Vagina (tissue), 2 donors: Measurements from ENCODE around the gene C6orf15. TPM values are rescaled to one million over a fixed set of nuclear protein-coding genes. Genes with fewer than 3 reads are reported as not detected.

Source experiments
- DNase-seq, 2 donors: peaks; one replicate each; pipeline ENCODE4 v3.0.0-alpha.2; 2017; ENCODE audit errors: extremely low spot score in 2 of 2
- H3K27ac ChIP-seq: fragments of 200-600 bp; sonication (generic); one replicate; pipeline ENCODE4 v1.5.1; 2019
- H3K27me3 ChIP-seq: fragments of 200-600 bp; sonication (generic); one replicate; pipeline ENCODE4 v1.5.1; 2019
- H3K36me3 ChIP-seq, 2 donors: fragments of 200-600 bp; sonication (generic); one replicate each; pipeline ENCODE4 v1.5.1; 2017 to 2019
- H3K4me1 ChIP-seq: fragments of 200-600 bp; sonication (generic); one replicate; pipeline ENCODE4 v1.5.1; 2019
- H3K4me3 ChIP-seq, 2 donors: fragments of 200-600 bp; sonication (generic); 1 replicate in 1 of 2; 2 replicates in 1 of 2; pipeline ENCODE4 v1.5.1; 2016 to 2019
- H3K9me3 ChIP-seq: fragments of 200-600 bp; sonication (generic); one replicate; pipeline ENCODE4 v1.5.1; 2019
- POLR2A ChIP-seq, 2 donors: fragments of 450-650 bp; IDR thresholded peaks; one replicate each; pipeline ENCODE4 v1.6.1; 2017; ENCODE audit warnings: antibody characterized with exemption in 2 of 2, mild to moderate bottlenecking in 2 of 2, moderate library complexity in 2 of 2
- POLR2AphosphoS5 ChIP-seq, 2 donors: sonication (generic); formaldehyde crosslinking; IDR thresholded peaks; one replicate each; pipeline ENCODE4 v1.9.0; 2017; ENCODE audit warnings: antibody characterized with exemption in 2 of 2, mild to moderate bottlenecking in 2 of 2, low read depth in 1 of 2; ENCODE audit not compliant: insufficient read depth in 1 of 2
- intact Hi-C: fragments of 100-400 bp; cut with DNase I; formaldehyde crosslinking; loops from one replicate; pipeline ENCODE4 v1.15.1; 2023
- total RNA-seq: library from RNA; depleted of rRNA; stranded (reverse); fragments of >200 nt; gene quantifications from one replicate; pipeline ENCODE4 v1.2.3, GENCODE V29; 2016
- TF ChIP-seq, protein P1 (sequence below), 3 experiments: fragments of 450-650 bp in 2 of 3; fragments of 200-600 bp in 1 of 3; sonication (generic) in 1 of 3; IDR thresholded peaks; one replicate each; pipeline ENCODE4 v1.5.1; 2017 to 2019; ENCODE audit warnings: antibody characterized with exemption in 3 of 3, mild to moderate bottlenecking in 2 of 3, moderate library complexity in 2 of 3

The C6orf15 gene
- total RNA-seq, 1 donor from 2014 or later: not detected

DNA sequence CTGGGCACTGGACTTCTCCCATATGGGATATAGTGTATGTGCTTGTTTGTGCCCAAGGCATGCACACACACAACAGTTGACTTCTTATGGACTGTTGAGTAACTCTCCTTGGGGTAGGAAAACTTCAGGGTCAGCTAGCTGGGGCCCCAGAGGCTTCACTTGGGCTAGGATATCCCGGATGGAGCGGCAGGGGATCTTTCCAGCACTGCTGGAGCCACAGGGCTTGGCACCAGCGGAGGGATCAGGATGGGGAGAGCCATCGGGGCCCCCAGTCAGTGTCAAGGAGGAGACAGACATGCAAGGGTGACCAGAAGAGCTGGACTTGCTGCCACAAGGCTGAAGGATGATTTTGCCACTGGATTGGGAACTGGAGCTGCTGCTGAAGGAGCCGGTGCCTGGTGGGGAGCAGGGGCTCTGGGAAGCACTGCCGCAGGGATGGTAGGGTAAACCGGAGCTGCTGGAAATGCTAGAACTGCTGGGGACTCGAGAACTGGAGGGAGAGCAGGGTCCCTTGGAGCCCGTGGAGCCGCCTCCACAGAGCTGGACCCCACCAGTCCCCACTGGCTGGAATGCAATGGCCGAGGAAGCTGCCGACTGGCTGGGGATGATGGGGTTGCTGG is 3.7 kb upstream of the C6orf15 start:
- no peaks in the 10 kb centered on the region for H3K36me3 ChIP-seq
- no peaks in the 10 kb centered on the region for H3K27me3 ChIP-seq
- H3K4me1 ChIP-seq: peaks cover 48% of the 10 kb centered on the region
- DNase-seq: no peak
- H3K9me3 ChIP-seq: no peaks in the 10 kb centered on the region
- H3K27ac ChIP-seq: peak overlapping the region; percentile 81
- TF ChIP-seq POLR2A (IDR thresholded peaks at IDR 0.05): no peak
- no peak for TF ChIP-seq POLR2AphosphoS5 (IDR thresholded peaks at IDR 0.05; ENCODE audit: insufficient read depth in 1 of 2, low read depth in 1 of 2)
- TF ChIP-seq, protein P1, sequence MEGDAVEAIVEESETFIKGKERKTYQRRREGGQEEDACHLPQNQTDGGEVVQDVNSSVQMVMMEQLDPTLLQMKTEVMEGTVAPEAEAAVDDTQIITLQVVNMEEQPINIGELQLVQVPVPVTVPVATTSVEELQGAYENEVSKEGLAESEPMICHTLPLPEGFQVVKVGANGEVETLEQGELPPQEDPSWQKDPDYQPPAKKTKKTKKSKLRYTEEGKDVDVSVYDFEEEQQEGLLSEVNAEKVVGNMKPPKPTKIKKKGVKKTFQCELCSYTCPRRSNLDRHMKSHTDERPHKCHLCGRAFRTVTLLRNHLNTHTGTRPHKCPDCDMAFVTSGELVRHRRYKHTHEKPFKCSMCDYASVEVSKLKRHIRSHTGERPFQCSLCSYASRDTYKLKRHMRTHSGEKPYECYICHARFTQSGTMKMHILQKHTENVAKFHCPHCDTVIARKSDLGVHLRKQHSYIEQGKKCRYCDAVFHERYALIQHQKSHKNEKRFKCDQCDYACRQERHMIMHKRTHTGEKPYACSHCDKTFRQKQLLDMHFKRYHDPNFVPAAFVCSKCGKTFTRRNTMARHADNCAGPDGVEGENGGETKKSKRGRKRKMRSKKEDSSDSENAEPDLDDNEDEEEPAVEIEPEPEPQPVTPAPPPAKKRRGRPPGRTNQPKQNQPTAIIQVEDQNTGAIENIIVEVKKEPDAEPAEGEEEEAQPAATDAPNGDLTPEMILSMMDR (IDR thresholded peaks at IDR 0.05): no peak
- no peak overlapping the region for H3K4me3 ChIP-seq
- intact Hi-C loops: no loop called here

- H3K27me3 ChIP-seq: no peaks in the 10 kb centered on the region
- H3K4me1 ChIP-seq: peaks cover 48% of the 10 kb centered on the region
- TF ChIP-seq POLR2AphosphoS5 (IDR thresholded peaks at IDR 0.05; ENCODE audit: insufficient read depth in 1 of 2, low read depth in 1 of 2): peak in 1 of 2 donors; percentile 1
- TF ChIP-seq, protein P1 (IDR thresholded peaks at IDR 0.05): no peak
- TF ChIP-seq POLR2A (IDR thresholded peaks at IDR 0.05): no peak
- H3K9me3 ChIP-seq: no peaks in the 10 kb centered on the region
- no peaks in the 10 kb centered on the region for H3K36me3 ChIP-seq
- peak overlapping the region; percentile 29 to 35 for H3K4me3 ChIP-seq
- DNase-seq: no peak
- intact Hi-C loops: no loop called here
- H3K27ac ChIP-seq: peak overlapping the region; percentile 81
Observed at GRCh38 chr6:31114970-31115849, 2.8 kb upstream of the C6orf15 start.

GRCh38 chr6:31114541-31114878 is 2.1 kb upstream of the C6orf15 start, which contains the start of gene PSORS1C1:
Gene PSORS1C1, plus strand, starts transcription at chr6:31114800. Its CDS starts 14,833 bp downstream, at chr6:31129633.
- Histone ChIP-seq H3K4me1 (peaks cover 48% of the 10 kb centered on the region), H3K4me3 (peak within 1 kb of the TSS; percentile 29 to 35)

GRCh38 chr6:31113861-31114540 is 1.6 kb upstream of the C6orf15 start:
- Histone ChIP-seq H3K9me3 (no peaks in the 10 kb centered on the region), H3K36me3 (no peaks in the 10 kb centered on the region), H3K4me1 (peaks cover 48% of the 10 kb centered on the region), H3K27me3 (no peaks in the 10 kb centered on the region), H3K4me3 (no peak overlapping the region), H3K27ac (peak overlapping the region; percentile 81)
- intact Hi-C loops: no loop called here
- TF ChIP-seq, protein P1 (IDR thresholded peaks at IDR 0.05): no peak
- TF ChIP-seq POLR2AphosphoS5 (IDR thresholded peaks at IDR 0.05; ENCODE audit: insufficient read depth in 1 of 2, low read depth in 1 of 2) (no peak), POLR2A (IDR thresholded peaks at IDR 0.05) (no peak)
- DNase-seq: no peak

More at GRCh38 chr6:31114541-31114878, 2.1 kb upstream of the C6orf15 start, which contains the start of gene PSORS1C1:
- Histone ChIP-seq H3K27ac (peak within 1 kb of the TSS; percentile 81), H3K27me3 (no peaks in the 10 kb centered on the region), H3K36me3 (no peaks in the 10 kb centered on the region), H3K9me3 (no peaks in the 10 kb centered on the region)
- TF ChIP-seq POLR2AphosphoS5 (IDR thresholded peaks at IDR 0.05; ENCODE audit: insufficient read depth in 1 of 2, low read depth in 1 of 2): peak; percentile 73 to 77
- TF ChIP-seq, protein P1 (IDR thresholded peaks at IDR 0.05): no peak
- no peak for TF ChIP-seq POLR2A (IDR thresholded peaks at IDR 0.05)
- peak in 1 of 2 donors; percentile 94 for DNase-seq
- intact Hi-C loops: no loop called here
